Activated CD4-positive, alpha-beta T cell treated with anti-CD3 and anti-CD28 coated beads, Interleukin-2, amount 10 ng/mL, durations not matched to agents 24 days and 14 days (primary cell): ENCODE results near the gene NRG2. TPM values are rescaled to one million over a fixed set of nuclear protein-coding genes. Genes with fewer than 3 reads are reported as not detected.

Source experiments
- DNase-seq: peaks from one replicate; pipeline ENCODE4 v3.0.0; 2022
- H3K27ac Mint-ChIP-seq: one replicate; pipeline ENCODE4 v1.8.0; 2022; ENCODE audit warnings: mild to moderate bottlenecking, mixed read lengths
- H3K27me3 Mint-ChIP-seq: one replicate; pipeline ENCODE4 v1.8.0; 2022; ENCODE audit warnings: mixed read lengths
- H3K36me3 Mint-ChIP-seq: one replicate; pipeline ENCODE4 v1.8.0; 2022; ENCODE audit warnings: low read depth, mild to moderate bottlenecking, mixed read lengths
- H3K4me1 Mint-ChIP-seq: one replicate; pipeline ENCODE4 v1.8.0; 2021; ENCODE audit warnings: mixed read lengths
- H3K4me3 Mint-ChIP-seq: one replicate; pipeline ENCODE4 v1.8.0; 2022; ENCODE audit warnings: mild to moderate bottlenecking, moderate library complexity, mixed read lengths
- H3K9me3 Mint-ChIP-seq: one replicate; pipeline ENCODE4 v1.8.0; 2021; ENCODE audit warnings: mixed read lengths
- intact Hi-C: fragments of 100-400 bp; cut with micrococcal nuclease; formaldehyde crosslinking; loops from one replicate; pipeline ENCODE4 v1.15.1; 2023
- total RNA-seq: library from RNA; stranded (reverse); gene quantifications from 2 replicates; pipeline ENCODE4 v1.2.3, GENCODE V29; 2022

Gene NRG2
- total RNA-seq, 1 donor from 2014 or later: 0.07 TPM

- no peaks in the 10 kb centered on the region for H3K4me1 Mint-ChIP-seq
- H3K27ac Mint-ChIP-seq: no peak overlapping the region
- no peak overlapping the region for H3K4me3 Mint-ChIP-seq
- no peak for DNase-seq
- no peaks in the 10 kb centered on the region for H3K9me3 Mint-ChIP-seq
- no peaks in the 10 kb centered on the region for H3K36me3 Mint-ChIP-seq
- intact Hi-C loops: no loop called here
- peaks cover under 1% of the 10 kb centered on the region for H3K27me3 Mint-ChIP-seq
Observed at GRCh38 chr5:139825690-139826089, 217.4 kb downstream of the NRG2 start.

DNA sequence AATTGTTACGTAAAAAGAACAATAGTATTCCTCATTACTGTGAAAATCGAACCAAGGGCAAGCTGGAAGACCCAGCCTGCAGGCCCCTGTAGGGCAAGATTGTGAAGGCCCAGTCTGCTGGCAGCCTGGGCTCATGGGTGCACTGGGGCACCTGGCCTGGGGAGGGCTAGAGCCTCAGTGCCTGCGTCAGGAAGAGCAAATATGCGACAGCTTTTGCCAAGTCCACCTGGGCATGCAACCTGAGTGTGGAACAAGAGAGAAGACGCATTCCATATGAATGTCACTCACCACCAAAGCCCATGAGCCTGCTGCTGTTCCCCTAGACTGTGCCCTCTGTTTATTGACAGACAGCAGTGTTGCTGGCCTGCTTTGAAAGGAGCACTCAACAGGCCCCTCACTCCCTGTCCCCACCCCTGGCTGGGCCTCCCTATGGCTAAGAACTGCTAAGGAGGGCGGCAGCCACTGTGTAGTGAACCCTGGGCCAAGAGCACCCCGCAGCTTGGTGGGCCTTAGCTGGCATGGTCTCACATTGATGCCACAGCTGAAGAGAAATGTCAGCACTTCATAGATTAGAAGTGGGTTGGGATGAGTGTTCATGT lies 219.2 kb downstream of the NRG2 start:
- Mint-ChIP-seq H3K9me3 (no peaks in the 10 kb centered on the region), H3K27ac (no peak overlapping the region), H3K4me1 (no peaks in the 10 kb centered on the region), H3K4me3 (no peak overlapping the region), H3K27me3 (peaks cover 1% of the 10 kb centered on the region), H3K36me3 (no peaks in the 10 kb centered on the region)
- intact Hi-C loops: no loop called here
- DNase-seq: no peak

DNA sequence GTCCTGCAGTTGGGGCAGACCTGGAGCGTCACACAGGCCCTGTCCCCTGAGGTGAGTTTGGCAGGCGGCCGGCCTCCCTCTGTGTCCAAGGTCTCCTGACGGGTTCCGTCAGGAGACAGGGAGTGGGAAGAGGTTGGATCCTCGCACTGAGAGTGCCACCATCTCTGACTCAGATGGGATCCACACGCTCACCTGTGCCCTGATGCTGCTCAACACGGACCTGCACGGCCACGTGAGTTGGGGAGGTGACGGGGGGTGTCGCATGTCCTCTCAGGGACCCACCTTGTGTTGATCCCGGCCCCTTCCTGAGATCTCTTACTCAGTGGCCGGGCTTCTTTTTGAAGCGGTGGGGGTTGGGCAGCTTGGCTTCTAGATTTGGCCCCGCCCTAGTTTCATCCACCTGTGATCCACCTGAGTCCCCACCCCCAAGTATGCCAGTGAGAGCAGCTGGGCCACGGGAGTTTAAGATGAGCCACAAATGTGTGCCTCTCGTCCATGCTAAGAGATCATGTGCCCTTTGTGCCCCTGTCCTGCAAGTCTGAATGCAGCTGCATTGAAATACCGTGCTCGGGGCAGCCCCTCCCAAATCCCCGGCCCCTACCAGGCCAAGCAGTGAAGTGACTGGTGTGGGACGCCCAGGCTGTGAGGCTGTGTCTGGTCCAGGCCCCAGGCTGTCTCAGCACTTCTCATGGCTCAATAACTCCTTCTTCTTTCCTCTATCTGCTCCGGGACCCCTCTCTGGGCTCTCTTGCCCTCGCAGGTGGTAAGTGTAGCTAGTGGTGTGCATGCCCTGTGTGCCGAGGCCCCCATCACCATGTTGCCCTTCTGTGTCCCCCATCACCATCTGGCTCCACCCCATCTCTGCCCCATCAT lies 220.3 kb downstream of the NRG2 start:
- Mint-ChIP-seq H3K9me3 (no peaks in the 10 kb centered on the region), H3K4me3 (no peak overlapping the region), H3K36me3 (no peaks in the 10 kb centered on the region), H3K4me1 (no peaks in the 10 kb centered on the region), H3K27ac (no peak overlapping the region), H3K27me3 (peaks cover 3% of the 10 kb centered on the region)
- intact Hi-C loops: no loop called here
- DNase-seq: no peak

- Mint-ChIP-seq H3K27me3 (peaks cover 7% of the 10 kb centered on the region), H3K27ac (no peak overlapping the region), H3K9me3 (no peaks in the 10 kb centered on the region), H3K36me3 (no peaks in the 10 kb centered on the region), H3K4me3 (no peak overlapping the region), H3K4me1 (no peaks in the 10 kb centered on the region)
- DNase-seq: no peak
- intact Hi-C loops: no loop called here
Observed at GRCh38 chr5:139821806-139822552, 221.1 kb downstream of the NRG2 start.

- Mint-ChIP-seq H3K4me3 (no peak overlapping the region), H3K27me3 (peaks cover 8% of the 10 kb centered on the region), H3K27ac (no peak overlapping the region), H3K4me1 (no peaks in the 10 kb centered on the region), H3K9me3 (no peaks in the 10 kb centered on the region), H3K36me3 (no peaks in the 10 kb centered on the region)
- intact Hi-C loops: no loop called here
- DNase-seq: no peak
Observed at GRCh38 chr5:139820606-139821005, 222.5 kb downstream of the NRG2 start.

- no peak overlapping the region for H3K27ac Mint-ChIP-seq
- no peaks in the 10 kb centered on the region for H3K4me1 Mint-ChIP-seq
- peaks cover 8% of the 10 kb centered on the region for H3K27me3 Mint-ChIP-seq
- H3K4me3 Mint-ChIP-seq: no peak overlapping the region
- no peaks in the 10 kb centered on the region for H3K9me3 Mint-ChIP-seq
- DNase-seq: no peak
- no peaks in the 10 kb centered on the region for H3K36me3 Mint-ChIP-seq
- intact Hi-C loops: no loop called here
Observed at GRCh38 chr5:139820130-139820529, 223.0 kb downstream of the NRG2 start.

DNA sequence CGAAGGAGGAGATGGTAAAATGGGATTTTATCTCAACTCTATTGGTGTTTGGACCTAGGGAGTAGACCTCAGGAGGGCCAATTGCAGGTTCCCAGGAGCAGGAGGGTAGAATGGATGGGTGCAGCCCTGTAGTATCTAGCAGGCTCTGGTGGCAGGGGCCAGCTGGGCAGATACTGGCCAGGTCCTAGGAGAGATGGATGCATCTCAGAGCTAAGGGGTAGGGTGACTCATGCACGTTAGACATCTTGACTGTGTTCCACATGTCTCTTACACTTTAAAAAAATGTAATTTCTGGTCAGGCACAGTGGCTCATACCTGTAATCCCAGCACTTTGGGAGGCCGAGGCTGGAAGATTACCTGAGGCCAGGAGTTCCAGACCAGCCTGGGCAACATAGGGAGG lies 225.1 kb downstream of the NRG2 start:
- no peaks in the 10 kb centered on the region for H3K36me3 Mint-ChIP-seq
- H3K9me3 Mint-ChIP-seq: no peaks in the 10 kb centered on the region
- intact Hi-C loops: no loop called here
- H3K4me1 Mint-ChIP-seq: no peaks in the 10 kb centered on the region
- no peak for DNase-seq
- no peak overlapping the region for H3K27ac Mint-ChIP-seq
- H3K4me3 Mint-ChIP-seq: no peak overlapping the region
- peaks cover 8% of the 10 kb centered on the region for H3K27me3 Mint-ChIP-seq

DNA sequence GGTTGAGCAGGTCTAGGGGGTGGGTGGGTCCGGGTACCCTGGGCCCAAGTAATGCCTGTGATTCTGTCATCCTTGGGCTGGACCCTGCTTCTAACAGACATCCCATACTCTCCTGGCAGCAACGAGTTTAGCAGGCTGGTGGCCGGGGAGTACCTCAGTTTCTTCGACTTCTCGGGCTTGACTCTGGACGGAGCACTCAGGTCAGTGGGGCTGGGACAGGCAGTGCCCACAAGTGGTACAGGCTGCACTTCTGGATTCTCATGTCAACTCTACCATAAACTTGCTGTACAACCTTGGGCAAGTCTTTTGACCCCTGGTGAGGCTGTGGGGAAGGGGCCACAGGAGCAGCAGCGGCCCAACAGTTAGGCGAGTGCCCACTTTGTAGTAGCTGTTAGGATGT lies 225.7 kb downstream of the NRG2 start:
- no peaks in the 10 kb centered on the region for H3K9me3 Mint-ChIP-seq
- no peak for DNase-seq
- no peaks in the 10 kb centered on the region for H3K4me1 Mint-ChIP-seq
- H3K36me3 Mint-ChIP-seq: no peaks in the 10 kb centered on the region
- H3K4me3 Mint-ChIP-seq: no peak overlapping the region
- H3K27ac Mint-ChIP-seq: no peak overlapping the region
- H3K27me3 Mint-ChIP-seq: peaks cover 8% of the 10 kb centered on the region
- intact Hi-C loops: no loop called here

DNA sequence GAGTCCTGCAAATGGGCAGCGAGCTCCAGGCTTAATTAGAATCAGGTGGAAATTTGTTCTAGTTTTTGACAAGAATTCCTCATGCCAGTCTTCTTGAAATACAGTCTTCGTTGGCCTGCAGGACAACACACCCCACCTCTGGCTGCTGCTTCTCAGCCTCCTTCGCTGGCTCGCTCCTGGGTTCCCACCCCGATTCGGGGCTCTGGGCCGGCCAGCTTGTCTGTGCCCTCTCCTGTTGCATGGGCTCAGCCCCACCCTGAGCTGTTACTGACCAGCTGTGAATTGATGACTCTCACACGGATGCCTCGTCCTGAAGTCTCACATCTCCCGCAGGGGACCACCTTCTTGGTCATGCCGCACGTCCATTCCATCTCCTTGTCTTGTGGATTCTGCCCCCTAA lies 226.5 kb downstream of the NRG2 start:
- Mint-ChIP-seq H3K27ac (no peak overlapping the region), H3K4me3 (no peak overlapping the region), H3K36me3 (no peaks in the 10 kb centered on the region), H3K9me3 (no peaks in the 10 kb centered on the region), H3K27me3 (peaks cover 8% of the 10 kb centered on the region), H3K4me1 (no peaks in the 10 kb centered on the region)
- DNase-seq: no peak
- intact Hi-C loops: no loop called here

- Mint-ChIP-seq H3K4me1 (no peaks in the 10 kb centered on the region), H3K4me3 (no peak overlapping the region), H3K27ac (no peak overlapping the region), H3K9me3 (no peaks in the 10 kb centered on the region), H3K27me3 (peaks cover 8% of the 10 kb centered on the region), H3K36me3 (no peaks in the 10 kb centered on the region)
- intact Hi-C loops: no loop called here
- DNase-seq: no peak
Observed at GRCh38 chr5:139814704-139815280, 228.3 kb downstream of the NRG2 start.

DNA sequence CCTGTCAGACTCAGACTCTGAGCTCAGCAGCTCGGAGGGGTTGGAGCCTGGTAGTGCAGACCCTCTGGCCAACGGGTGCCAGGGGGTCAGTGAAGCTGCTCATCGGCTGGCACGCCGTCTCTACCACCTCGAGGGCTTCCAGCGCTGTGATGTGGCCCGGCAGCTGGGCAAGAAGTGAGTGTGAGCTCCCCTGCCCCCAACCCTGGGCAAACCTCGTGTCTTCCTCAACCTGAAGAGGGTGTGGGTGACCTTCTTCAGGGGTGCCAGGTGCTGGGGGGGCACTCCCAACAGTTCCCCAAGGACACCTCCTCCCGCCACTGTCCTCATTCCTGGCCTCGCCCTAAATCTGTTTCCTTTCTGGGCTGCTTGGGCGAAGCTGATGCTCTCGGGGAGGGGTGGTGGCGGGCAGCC lies 228.9 kb downstream of the NRG2 start:
- Mint-ChIP-seq H3K36me3 (no peaks in the 10 kb centered on the region), H3K27me3 (peaks cover 8% of the 10 kb centered on the region), H3K9me3 (no peaks in the 10 kb centered on the region), H3K4me3 (no peak overlapping the region), H3K4me1 (no peaks in the 10 kb centered on the region), H3K27ac (no peak overlapping the region)
- intact Hi-C loops: no loop called here
- no peak for DNase-seq

- Mint-ChIP-seq H3K4me1 (no peaks in the 10 kb centered on the region), H3K9me3 (no peaks in the 10 kb centered on the region), H3K36me3 (no peaks in the 10 kb centered on the region), H3K27ac (no peak overlapping the region), H3K4me3 (no peak overlapping the region), H3K27me3 (peaks cover 6% of the 10 kb centered on the region)
- intact Hi-C loops: no loop called here
- no peak for DNase-seq
Observed at GRCh38 chr5:139812836-139813805, 230.0 kb downstream of the NRG2 start.

GRCh38 chr5:139812323-139812722 lies 230.8 kb downstream of the NRG2 start:
- Mint-ChIP-seq H3K9me3 (no peaks in the 10 kb centered on the region), H3K36me3 (no peaks in the 10 kb centered on the region), H3K27me3 (peaks cover 2% of the 10 kb centered on the region), H3K4me1 (no peaks in the 10 kb centered on the region), H3K4me3 (no peak overlapping the region), H3K27ac (no peak overlapping the region)
- intact Hi-C loops: no loop called here
- no peak for DNase-seq
